HepG2 (cell line): ENCODE results near the gene PLSCR4. TPM values are rescaled to one million over a fixed set of nuclear protein-coding genes. Genes with fewer than 3 reads are reported as not detected.

Source experiments
- CAMTA2 ChIP-seq: sonication (generic); formaldehyde crosslinking; IDR thresholded peaks from 2 replicates; pipeline ENCODE4 v1.4.0; 2020; ENCODE audit warnings: mild to moderate bottlenecking, missing genetic modification reagents, borderline replicate concordance
- CHD4 ChIP-seq: fragments of 200-600 bp; sonication (generic); IDR thresholded peaks from 2 replicates; pipeline ENCODE4 v1.7.0; 2017; ENCODE audit warnings: mild to moderate bottlenecking, low read length, borderline replicate concordance
- FOXP1 ChIP-seq, 2 experiments: fragments of 450-650 bp in 1 of 2; IDR thresholded peaks; 2 replicates each; pipeline ENCODE4 v1.6.1; 2017 to 2018; ENCODE audit warnings: antibody characterized with exemption in 1 of 2
- GFI1 ChIP-seq: sonication (generic); formaldehyde crosslinking; IDR thresholded peaks from 2 replicates; pipeline ENCODE4 v1.5.0; 2020; ENCODE audit warnings: missing genetic modification reagents, mild to moderate bottlenecking, borderline replicate concordance
- KMT2B ChIP-seq: IDR thresholded peaks from 2 replicates; pipeline ENCODE4 v1.6.1; 2016; ENCODE audit warnings: missing genetic modification reagents, missing compliant biosample characterization
- NFE2L2 ChIP-seq: fragments of 150-350 bp; IDR thresholded peaks from 2 replicates; pipeline ENCODE4 v1.6.1; 2014; ENCODE audit warnings: low read length
- SMARCC2 ChIP-seq: fragments of 450-650 bp; IDR thresholded peaks from 2 replicates; pipeline ENCODE4 v1.6.1; 2017; ENCODE audit warnings: antibody characterized with exemption, mild to moderate bottlenecking
- ZBTB2 ChIP-seq: sonication (generic); formaldehyde crosslinking; IDR thresholded peaks from 2 replicates; pipeline ENCODE4 v1.8.0; 2022; ENCODE audit warnings: low read depth, missing genetic modification reagents
- ZBTB8A ChIP-seq: sonication (generic); formaldehyde crosslinking; IDR thresholded peaks from 2 replicates; pipeline ENCODE4 v1.4.0; 2020; ENCODE audit warnings: mild to moderate bottlenecking, low read depth, missing genetic modification reagents, borderline replicate concordance
- ZEB1 ChIP-seq: IDR thresholded peaks from 2 replicates; pipeline ENCODE4 v1.6.1; 2012; ENCODE audit warnings: mild to moderate bottlenecking, low read depth, inconsistent platforms; ENCODE audit not compliant: insufficient replicate concordance
- ZNF260 ChIP-seq: sonication (generic); formaldehyde crosslinking; IDR thresholded peaks from 2 replicates; pipeline ENCODE4 v1.4.0; 2020; ENCODE audit warnings: missing genetic modification reagents, low read depth, mild to moderate bottlenecking, borderline replicate concordance
- ZNF501 ChIP-seq: sonication (generic); formaldehyde crosslinking; IDR thresholded peaks from 2 replicates; pipeline ENCODE4 v1.5.1; 2020; ENCODE audit warnings: mild to moderate bottlenecking, moderate library complexity, missing genetic modification reagents
- ZNF562 ChIP-seq: sonication (generic); formaldehyde crosslinking; IDR thresholded peaks from 2 replicates; pipeline ENCODE4 v1.8.0; 2022; ENCODE audit warnings: missing genetic modification reagents, borderline replicate concordance
- ZNF772 ChIP-seq: sonication (generic); formaldehyde crosslinking; IDR thresholded peaks from 2 replicates; pipeline ENCODE4 v1.5.0; 2020; ENCODE audit warnings: mild to moderate bottlenecking, missing genetic modification reagents
- polyA plus RNA-seq, 8 experiments: library from polyadenylated mRNA; depleted of rRNA in 3 of 8; stranded (reverse) in 7 of 8; unstranded in 1 of 8; fragments of >200 nt; fragmentation: Illumina TruSeq in 4 of 8; extraction: Trizol in 4 of 8; gene quantifications; 2 replicates each; pipeline versions ENCODE4 v1.2.1 to v1.2.3, GENCODE V29; 2011 to 2016; ENCODE audit warnings: low read depth in 4 of 8, missing spikeins in 1 of 8, mixed read lengths in 1 of 8; ENCODE audit not compliant: insufficient read depth in 1 of 8
- total RNA-seq, 5 experiments: library from RNA; depleted of rRNA; stranded (reverse); fragments of >200 nt; fragmentation: Illumina TruSeq; extraction: Trizol; gene quantifications; 2 replicates each; pipeline ENCODE4 v1.2.3, GENCODE V29; 2016; ENCODE audit warnings: low read depth in 1 of 5
- TF ChIP-seq, protein P1 (sequence below): sonication (generic); formaldehyde crosslinking; IDR thresholded peaks from 2 replicates; pipeline ENCODE4 v1.8.0; 2022; ENCODE audit warnings: missing genetic modification reagents, mild to moderate bottlenecking, moderate library complexity, borderline replicate concordance
- TF ChIP-seq, protein P2 (sequence below): sonication (generic); formaldehyde crosslinking; conservative IDR thresholded peaks from 2 replicates; pipeline ENCODE4 v1.8.0; 2022; ENCODE audit warnings: mild to moderate bottlenecking, moderate library complexity, missing genetic modification reagents

PLSCR4 gene
- total and polyA plus RNA-seq, 2 of the 13 experiments (the other 11 are each of a cell fraction or from before 2014, with no cell fraction given), result 1.5 to 59.0 TPM

- TF ChIP-seq, protein P1, sequence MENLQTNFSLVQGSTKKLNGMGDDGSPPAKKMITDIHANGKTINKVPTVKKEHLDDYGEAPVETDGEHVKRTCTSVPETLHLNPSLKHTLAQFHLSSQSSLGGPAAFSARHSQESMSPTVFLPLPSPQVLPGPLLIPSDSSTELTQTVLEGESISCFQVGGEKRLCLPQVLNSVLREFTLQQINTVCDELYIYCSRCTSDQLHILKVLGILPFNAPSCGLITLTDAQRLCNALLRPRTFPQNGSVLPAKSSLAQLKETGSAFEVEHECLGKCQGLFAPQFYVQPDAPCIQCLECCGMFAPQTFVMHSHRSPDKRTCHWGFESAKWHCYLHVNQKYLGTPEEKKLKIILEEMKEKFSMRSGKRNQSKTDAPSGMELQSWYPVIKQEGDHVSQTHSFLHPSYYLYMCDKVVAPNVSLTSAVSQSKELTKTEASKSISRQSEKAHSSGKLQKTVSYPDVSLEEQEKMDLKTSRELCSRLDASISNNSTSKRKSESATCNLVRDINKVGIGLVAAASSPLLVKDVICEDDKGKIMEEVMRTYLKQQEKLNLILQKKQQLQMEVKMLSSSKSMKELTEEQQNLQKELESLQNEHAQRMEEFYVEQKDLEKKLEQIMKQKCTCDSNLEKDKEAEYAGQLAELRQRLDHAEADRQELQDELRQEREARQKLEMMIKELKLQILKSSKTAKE (CRISPR knock-in tag), result peak; percentile 39; the same call in 1 of the 2 replicates
- TF ChIP-seq SMARCC2, result no peak
- TF ChIP-seq ZNF562 (CRISPR knock-in tag), result no peak
- no peak for TF ChIP-seq ZNF260 (CRISPR knock-in tag)
- TF ChIP-seq FOXP1 (IDR thresholded peaks at IDR 0.05), result no peak
- TF ChIP-seq FOXP1 (CRISPR knock-in tag; IDR thresholded peaks at IDR 0.05), result peak; percentile 86
- no peak for TF ChIP-seq CAMTA2 (CRISPR knock-in tag)
- no peak for TF ChIP-seq ZNF772 (CRISPR knock-in tag)
- peak; percentile 86 for TF ChIP-seq ZEB1
- peak; percentile 81; the same call in 1 of the 2 replicates for TF ChIP-seq CHD4
- TF ChIP-seq, protein P2, sequence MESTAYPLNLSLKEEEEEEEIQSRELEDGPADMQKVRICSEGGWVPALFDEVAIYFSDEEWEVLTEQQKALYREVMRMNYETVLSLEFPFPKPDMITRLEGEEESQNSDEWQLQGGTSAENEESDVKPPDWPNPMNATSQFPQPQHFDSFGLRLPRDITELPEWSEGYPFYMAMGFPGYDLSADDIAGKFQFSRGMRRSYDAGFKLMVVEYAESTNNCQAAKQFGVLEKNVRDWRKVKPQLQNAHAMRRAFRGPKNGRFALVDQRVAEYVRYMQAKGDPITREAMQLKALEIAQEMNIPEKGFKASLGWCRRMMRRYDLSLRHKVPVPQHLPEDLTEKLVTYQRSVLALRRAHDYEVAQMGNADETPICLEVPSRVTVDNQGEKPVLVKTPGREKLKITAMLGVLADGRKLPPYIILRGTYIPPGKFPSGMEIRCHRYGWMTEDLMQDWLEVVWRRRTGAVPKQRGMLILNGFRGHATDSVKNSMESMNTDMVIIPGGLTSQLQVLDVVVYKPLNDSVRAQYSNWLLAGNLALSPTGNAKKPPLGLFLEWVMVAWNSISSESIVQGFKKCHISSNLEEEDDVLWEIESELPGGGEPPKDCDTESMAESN (CRISPR knock-in tag), result peak; percentile 44
- TF ChIP-seq ZNF501, result 0 out of 2 replicates have a peak, but pooled peaks have one; percentile 55
- no peak for TF ChIP-seq ZBTB8A (CRISPR knock-in tag)
- peak; percentile 55; the same call in 1 of the 2 replicates for TF ChIP-seq GFI1 (CRISPR knock-in tag)
- no peak; the same call in 1 of the 2 replicates for TF ChIP-seq KMT2B
- no peak for TF ChIP-seq NFE2L2
- TF ChIP-seq ZBTB2 (CRISPR knock-in tag), result no peak
Observed at GRCh38 chr3:146222204-146223046, 28.5 kb downstream of the PLSCR4 start (continued).
